GM21367 (cell line): ENCODE measurements around the gene PLVAP.

Source experiments
- ATAC-seq: cut with Tn5 transposase; IDR thresholded peaks from one replicate; pipeline ENCODE4 v1.9.1; 2021; ENCODE audit not compliant: unreplicated experiment

The PLVAP gene

DNA sequence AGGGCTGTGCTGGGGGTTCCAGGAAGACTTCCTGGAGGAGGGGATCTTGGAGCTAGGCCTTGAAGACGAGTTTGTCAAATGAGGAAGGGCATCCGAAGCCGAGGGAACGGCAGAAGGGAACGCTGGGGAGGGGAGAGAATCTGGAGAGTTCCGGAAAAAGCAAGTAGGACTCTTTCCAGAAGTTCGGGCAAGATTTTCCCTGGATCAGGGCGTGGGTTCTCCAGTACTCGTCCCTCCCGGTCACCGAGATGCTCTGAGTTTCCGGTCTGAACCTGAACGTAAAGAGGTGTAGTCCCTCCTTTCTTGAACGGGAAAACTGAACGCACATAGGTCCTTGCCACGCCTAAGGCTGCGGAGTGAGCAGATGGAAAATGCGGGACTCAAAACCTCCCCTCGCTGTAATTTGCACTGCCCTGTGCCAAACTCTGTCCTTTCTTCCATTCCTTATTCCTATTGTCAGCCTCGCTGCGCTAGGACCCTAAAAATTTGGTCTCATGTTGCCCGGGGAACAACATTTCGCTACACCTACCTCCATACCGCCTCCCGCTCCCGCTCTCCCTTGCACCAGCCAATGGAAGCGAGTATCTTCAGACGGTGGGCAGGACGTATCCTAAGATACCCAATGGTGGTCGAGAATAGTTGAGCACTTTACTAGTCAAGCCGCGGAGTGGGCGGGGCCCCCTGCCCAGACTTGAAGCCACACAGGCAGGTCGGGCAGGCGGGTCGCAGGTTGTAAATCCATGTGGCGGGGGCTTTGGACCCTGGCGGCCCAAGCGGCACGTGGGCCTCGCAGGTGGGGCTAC, 40.1 kb downstream of the PLVAP start, which contains the start of gene GTPBP3:
Gene GTPBP3, plus strand, starts transcription at position 682 of the 803 bp plus-strand sequence. Its CDS starts 59 bp downstream, at position 741.
- ATAC-seq = peak; percentile 64

DNA sequence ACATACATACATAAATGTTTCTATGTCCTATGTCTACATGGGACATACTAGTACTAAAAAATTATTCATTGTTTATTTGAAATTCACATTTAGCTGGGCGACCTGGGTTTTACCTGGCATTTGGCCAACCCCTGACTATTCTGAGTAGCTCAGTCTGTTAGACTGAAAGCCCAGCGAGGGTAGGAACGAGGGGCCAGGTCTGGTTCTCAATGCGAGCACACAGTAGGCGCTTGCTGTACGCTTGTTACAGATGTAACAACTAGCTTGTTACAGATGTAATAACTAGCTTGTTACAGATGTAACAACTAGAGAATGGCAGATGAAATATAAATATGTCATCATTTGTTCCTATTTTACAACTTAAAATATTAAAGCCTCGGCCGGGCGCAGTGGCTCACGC, 41.6 kb downstream of the PLVAP start:
- no peak for ATAC-seq

DNA sequence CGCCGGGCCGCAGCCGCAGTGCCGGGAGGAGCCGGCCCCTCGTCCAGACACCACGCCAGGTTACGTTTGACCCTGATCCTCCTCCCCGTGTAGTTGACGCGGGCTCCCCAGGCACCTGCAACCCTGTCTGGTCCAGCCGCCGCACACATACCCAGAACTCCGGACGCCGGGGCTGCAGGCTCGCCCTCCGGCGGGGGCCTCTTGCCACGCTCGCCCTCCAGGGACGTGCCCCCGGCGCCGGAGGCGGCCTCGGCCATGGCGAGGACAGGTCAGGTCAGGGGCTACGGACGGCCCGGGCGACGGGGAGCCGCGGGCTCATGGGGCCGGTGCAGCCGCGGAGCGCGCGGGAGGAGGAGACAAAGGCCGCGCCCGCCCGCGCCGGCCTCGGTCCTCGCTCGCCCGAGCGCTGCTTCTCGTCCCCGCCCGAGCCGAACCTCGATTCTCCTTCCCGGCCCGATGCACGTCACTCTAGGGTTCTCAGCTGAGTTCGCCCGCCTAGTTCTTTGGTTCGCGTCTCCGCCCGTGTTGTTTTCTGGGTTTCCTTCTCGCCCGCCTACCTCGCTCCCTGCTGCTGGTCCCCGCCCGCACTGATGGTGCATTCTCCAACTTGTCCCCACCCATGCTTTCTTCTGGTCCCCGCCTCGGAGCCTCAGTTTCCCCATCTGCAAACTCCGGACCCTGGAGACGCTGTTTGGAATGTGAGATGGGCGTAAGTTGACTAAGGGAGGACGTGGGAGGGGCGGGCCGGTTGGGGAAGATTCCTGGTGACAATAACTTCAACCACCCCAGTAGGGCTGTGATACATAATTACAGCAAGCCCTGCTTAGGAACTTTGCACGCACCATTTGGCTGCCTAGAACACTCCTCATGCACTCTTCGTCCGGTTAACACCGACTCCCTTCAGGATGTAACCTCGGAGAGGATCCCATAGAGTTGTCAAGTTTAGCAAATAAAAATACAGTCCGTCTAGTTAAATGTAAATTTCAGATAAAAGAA, 42.4 kb downstream of the PLVAP start, which contains the start of gene ANO8:
Gene ANO8, minus strand, starts transcription at position 442 of the 996 bp plus-strand sequence. Its CDS starts 185 bp downstream, at position 257.
- peak; percentile 31 for ATAC-seq

DNA sequence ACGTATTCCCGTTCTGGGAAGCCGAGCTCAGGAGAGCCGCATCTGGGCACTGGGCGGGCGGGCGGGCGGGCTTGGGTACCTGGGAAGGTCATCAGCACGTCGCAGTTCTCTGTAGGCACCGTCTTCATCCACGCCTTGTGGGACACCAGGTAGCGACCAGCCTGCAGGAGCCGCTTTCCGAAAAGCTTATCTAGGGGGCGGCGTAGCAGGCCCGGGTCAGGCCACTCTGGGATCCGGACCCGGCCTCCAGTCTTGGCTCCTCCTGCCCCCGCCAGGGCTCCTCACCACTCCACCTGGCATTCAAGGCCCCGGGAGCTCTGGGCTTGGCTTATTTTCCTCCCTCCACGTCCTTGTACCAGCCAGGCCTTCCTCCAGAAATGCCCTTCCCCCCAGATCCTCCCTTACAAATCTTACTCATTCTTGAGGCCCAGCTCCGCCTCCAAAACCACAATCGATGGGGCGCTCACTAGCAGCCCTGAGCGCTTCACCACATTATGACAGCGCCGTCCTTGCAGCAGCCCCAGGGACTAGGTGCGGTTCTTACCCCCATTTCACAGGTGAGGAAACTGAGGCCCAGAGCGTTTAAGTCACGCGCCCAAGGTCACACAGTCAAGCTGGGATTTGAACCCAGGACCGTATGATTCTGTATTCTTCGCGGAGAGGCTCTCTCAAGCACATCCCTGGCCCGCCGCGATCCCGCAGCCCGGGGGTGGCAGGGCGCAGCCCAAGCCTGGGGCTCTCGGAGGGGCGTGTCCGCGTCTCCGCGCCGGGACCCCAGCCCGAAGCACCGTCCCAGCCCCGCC, 43.3 kb downstream of the PLVAP start:
- peak; percentile 2 for ATAC-seq

DNA sequence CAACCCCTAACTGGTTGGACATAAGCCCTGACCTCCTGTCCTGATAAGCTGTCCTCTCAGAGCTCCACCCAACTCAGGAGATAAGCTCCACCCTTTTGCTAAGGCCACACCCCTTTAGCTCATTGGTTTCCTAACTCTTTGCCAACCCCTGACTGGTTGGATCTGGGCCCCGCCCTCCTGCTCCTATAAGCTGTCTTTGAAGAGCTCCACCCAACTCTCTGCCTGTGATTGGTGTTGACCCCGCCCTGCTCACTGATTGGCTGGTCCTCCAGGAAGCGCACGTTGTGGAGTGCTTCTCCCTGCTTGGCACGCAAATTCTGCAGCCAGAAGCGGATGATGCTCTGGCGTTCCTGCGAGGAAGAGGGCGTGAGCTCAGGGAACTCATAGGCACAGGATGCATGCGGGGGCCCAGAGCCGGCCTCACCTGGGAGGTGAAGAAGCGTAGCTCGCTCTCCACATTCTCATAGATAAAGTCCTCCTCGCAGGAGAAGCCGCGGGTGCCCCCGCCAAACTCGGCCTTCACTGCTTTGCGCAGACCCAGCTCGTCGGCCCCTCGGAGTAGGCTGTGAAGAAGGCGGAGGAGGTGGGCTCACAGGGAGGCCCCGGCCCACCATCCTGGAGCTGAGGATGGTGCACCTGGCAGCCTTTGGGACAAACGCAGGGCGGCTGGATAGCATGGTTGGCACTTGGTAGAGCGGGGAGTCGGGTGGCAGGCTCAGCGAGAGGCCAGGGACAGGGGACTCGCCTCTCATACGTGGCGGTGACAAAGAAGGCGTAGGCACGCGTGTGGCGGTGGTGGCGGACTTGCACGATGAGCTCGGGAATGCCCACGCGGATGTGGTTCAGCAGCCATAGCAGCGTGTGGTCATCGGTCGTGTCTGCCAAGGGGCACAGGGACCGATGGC, 44.2 kb downstream of the PLVAP start:
- no peak for ATAC-seq

DNA sequence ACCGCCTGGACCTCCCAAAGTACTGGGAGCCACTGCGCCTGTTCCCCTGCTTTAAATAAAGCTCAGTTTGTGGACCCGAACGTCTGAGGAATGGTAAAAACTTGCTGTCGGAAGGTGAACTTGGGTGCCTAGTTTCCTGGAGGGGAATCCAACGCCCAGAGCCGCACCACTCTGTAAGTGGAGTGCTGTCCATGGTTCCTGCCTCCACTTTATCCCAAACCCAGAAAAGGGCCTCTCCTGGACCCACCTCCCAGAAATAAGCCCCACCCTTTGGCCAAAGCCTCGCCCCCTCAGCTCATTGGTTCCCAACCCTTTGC, 44.8 kb downstream of the PLVAP start:
- no peak for ATAC-seq

DNA sequence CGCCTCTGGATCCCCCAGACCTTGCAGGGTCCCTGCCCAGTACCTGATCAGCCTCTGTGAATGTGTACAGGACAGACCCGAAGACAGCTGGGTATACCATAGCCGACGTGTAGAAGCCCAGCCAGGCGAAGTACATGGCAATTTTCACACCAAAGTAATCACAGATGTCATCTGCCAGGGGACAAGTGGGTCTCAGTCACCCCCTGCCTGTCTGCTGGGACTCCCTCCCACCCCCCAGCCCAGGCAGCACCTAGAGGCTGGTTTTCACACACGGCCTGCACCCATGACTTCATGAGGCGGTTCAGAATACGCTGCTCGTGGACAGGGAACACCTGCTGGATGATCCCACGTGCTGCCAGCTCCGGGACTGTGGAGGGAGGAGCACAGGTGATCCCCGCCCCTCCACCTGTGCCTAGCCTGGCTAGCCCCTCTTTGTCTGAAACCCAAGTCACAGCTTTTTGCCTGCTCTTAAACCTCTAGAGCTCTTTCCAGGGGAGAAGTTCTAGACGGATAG, 46.0 kb downstream of the PLVAP start:
- no peak for ATAC-seq

DNA sequence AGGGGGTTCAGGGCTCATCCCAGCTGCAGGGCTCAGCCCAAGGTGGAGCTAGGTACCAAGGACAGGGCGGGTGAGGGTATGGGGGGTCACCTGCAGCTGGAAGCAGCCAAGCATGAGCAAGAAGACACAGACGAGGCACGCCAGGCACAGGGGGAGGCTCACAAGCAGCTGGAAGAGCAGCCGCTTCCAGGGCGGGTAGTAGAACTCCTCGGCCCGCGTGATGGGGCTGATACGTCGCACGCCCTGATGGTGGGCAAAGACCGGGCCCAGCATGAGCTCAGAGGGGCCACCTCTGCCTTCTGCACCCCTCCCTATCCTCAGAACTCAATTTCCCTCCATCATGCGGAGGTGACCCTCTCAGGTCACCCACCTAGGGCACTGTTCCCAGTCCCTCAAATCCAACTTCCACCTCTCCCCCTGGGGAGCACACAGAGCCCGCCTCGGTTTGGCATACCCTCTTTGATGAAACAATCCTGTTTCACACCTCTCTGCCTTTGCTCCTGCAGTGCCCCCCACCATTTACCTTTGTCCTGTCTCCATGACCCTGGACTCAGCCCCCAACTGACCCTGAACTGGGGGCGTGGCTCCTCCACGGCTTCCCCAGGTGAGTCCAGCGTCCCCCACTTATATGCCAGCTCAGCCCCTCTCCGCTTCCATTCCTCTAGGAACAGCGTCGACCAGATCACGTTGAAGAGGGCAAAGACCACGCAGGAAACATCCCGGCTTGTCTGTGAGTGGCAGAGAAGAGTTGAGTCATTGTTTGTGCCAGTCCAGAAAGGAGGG, 46.7 kb downstream of the PLVAP start:
- ATAC-seq = no peak

DNA sequence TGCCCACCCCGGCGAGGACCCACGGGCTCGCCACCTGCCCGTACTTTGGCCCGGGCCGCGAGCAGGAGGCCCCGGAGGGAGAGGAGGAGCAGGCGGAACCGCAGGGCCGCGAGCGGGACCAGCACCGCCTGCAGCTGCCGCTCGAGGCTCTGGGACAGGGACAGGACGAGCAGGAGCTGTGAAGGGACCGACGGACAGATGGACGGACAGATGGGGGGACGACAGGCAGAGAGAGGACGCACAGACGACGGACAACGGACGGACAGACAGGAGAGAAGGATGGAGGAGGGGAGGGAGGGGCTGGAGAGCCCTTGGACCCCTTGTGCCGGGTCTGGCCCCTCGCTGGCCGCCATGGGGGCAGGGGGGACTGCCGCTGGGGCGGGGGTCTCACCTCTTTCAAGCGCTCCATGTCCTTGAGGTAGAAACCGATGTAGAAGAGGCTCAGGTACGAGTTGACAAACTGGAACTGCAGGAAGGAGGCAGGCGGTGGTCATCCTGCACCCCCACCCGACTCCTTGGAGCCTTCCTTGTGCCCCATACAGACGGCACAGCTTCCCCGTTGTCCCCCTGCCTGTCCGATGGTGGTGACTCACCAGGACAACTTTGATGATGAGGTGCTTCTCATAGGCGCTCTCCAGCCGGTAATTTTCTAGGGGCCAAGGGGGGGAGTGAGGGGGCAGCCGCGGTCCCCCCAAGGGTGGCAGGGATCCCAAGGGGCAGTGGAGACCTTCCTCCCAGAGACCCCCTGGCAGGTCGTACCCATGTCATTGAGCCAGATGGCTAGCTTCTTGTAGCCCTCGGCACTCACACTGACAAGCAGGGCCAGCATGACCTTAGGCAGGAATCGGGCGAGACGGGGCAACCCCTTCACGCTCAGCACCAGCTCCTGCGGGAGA, 47.5 kb downstream of the PLVAP start:
- no peak for ATAC-seq

DNA sequence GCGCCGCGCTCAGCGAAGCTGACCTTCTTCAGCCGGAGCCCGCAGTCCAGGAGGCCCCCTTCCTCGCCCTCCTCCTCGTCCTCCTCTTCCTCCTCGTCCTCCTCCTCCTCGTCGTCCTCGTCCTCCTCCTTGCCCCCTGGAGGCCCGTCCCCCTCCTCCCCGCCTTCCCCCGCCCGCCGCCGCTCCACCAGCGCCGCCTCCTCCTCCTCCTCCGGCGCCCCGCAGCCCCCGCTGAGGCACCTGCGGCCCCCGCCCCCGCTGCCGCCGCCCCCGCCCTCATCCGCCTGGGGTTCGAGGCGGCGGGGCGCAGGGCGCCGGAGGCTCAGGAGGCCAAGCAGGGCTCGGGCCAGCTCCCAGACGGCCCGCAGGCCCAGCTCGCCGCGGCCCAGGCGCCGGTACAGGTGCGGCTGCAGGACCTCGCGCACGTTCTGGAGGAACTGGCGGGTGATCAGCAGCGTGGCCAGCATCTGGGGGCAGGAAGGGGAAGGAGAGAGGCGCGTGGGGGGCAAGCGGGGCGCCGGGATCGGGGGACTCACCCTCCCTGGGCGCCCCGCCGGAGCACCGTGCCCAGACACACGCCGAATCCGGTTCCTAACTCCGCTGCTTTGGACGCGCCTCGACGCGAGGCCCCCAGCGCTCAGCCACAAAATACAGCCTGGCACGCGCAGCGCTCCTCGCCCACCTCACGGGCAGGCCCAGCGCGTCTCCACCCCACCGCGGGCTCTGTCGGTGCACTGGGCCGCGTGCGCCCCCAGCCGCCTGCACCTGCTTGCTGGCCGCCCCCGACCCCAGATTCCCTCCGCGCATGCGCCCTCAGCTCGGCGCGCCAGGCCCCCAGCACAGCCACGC, 48.4 kb downstream of the PLVAP start:
- no peak for ATAC-seq

DNA sequence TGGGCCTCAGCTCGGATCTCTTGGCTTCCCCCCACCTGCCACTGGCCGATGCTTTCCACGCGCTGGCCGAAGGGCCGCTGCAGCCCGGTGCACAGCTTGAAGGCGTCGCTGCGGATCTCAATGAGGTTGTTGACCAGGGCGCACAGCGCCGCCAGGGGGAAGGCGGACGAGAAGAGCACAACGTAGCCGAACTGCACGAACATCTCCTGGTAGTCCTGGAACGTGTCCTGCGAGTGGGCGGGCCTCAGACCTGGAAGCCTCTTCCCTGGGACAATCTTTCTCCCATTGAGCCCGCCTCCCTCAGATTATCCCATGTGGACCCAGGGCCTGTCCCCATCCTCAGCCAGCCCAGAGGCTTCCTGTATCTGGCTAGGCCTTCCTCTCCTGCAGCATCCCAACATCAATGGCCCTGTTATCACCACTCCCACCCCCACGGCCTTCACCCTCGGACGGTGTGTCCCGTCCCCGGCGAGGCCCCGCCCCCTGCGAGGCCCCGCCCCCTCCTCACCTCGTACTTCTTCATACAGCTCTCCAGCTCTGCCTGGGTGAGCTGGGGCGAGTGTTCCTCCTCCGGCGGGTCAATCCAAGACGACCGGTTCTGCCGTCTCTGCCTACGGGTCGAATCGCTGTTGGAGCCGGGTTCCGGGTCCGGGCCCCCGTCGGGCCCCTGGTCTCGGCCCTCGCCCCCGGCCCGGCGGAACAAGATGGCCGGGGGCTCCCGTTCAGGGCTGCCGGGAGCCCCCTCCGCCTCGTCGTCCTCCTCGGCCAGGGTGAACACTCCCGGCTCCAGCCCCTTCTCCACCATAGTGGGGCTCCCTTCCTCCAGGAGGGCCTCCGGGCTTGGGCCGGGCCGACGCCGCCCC, 49.3 kb downstream of the PLVAP start:
- ATAC-seq = no peak

DNA sequence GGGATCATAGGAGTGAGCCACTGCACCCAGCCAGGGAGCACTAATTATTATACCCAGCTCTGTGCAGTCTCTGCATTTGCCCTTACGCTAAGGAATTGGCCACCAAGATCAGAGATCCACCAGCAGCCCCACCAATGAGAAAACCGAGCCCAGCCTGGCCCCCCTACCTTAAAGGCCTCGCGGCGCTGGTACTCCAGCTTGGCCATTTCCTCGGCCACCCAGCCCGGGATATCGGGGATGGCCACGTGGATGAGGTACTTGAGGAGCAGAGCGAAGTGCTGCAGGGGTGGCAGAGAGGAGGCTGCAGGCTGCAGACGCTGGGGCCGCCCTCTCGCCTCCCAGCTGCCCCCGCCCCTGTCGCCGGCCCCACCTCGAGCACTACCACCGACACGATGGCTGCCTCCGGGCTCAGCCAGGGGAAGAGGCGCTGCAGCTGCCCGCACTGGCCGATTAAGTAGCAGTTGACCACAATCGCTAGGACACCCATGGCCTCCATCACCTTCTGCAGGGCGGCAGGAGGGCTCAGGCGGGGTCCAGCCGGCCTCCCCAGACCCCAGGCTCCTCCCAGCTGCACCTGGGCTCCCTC, 50.0 kb downstream of the PLVAP start:
- no peak for ATAC-seq

DNA sequence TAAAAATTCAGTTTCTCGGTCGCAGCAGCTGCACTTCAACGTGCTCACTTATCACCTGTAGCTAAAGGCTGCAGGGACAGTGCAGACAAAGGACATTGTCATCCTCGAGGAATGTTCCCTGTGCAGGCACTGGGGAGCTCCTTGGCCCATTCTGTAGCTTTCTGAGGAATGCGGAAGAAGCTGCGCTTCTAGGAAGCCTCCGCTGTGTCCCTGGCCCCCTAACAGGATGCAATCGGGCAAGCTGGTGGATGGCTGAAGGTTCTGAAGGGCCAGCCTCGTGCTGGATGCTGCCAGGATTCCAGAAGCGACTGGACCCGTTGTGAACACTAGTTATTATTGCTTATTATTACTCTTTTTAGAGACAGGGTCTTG, 50.6 kb downstream of the PLVAP start:
- ATAC-seq = no peak

DNA sequence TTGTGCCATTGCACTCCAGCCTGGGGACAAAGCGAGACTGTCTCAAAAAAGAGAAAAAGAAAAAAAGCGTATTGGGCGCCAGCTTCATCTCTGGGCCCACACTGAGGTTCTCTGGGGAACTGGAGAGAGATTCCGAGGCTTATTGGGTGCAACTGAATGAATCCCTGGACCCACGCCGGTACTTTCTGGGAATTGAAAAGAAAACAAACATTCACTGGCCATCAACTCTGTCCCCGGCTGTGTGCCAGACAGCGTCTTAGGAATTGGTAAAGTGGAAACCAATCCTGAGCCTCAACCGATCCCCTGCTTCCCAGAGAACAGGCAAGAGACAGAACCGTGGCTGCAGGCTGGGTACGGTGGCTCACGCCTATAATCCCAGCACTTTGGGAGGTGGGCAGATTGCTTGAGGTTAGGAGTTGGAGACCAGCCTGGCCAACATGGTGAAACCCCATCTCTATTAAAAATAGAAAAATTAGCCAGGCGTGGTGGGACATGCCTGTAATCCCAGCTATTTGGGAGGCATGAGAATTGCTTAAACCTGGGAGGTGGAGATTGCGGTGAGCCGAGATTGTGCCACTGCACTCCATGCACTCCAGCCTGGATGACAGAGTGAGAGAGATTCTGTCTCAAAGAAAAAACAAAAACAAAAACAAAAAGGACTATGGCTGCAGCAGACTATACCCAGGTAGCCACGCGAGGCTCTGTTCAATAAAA, 51.1 kb downstream of the PLVAP start:
- no peak for ATAC-seq

DNA sequence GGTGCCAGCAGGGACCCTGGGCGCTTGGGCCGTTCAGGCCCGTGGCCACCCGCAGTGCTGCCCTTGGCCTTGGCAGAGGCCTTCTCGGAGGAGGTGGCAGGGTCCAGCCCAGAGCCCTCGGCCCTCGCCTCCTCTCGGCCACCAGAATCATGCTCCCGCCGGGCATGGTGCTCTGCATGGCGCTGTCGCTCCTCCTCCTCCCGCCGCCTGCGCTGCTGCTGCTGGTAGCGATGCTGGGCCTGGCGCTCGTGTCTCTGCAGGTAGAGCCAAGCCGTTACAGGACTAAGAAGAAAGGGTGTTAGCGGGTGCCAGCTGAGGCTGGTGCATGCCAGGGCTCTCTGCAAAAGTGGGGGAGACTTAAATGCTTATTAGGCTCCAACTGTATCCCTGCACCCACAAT, 52.0 kb downstream of the PLVAP start:
- no peak for ATAC-seq
